Fibroblast of mammary gland (primary cell): ENCODE measurements around the gene GPC4.

Experiments
- DNase-seq: peaks from one replicate; pipeline ENCODE4 v3.0.0-alpha.2; 2010; ENCODE audit warnings: low read depth
- H3K4me3 ChIP-seq: 2 replicates; pipeline ENCODE4 v1.5.1; 2011; ENCODE audit warnings: low read depth, mild to moderate bottlenecking, low read length, moderate library complexity; ENCODE audit not compliant: control insufficient read depth
- CTCF ChIP-seq: conservative IDR thresholded peaks from 2 replicates; pipeline ENCODE4 v1.5.1; 2011; ENCODE audit warnings: low read depth, low read length, inconsistent platforms; ENCODE audit not compliant: control insufficient read depth, insufficient read depth

Gene GPC4

DNA sequence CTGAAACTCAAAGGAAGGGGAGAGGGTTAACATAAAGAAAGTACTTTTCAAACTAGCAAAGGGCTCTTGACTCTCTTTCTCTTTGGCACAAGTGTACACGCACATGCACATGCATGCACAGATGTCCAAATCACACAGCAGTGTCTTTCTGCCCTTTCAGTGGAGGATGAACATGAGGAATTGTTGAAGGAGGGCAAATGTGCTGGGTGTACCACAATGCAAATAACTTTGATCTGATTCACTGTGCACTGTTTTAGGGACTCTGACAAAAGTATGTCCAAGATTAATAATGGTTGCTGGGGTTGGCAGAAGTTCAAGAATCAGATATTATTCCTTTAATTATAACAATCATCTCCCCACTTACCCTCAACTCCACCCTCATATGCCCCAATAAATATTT is 93.8 kb downstream of the GPC4 start:
- no peak for TF ChIP-seq CTCF
- H3K4me3 ChIP-seq: no peak overlapping the region
- no peak for DNase-seq

DNA sequence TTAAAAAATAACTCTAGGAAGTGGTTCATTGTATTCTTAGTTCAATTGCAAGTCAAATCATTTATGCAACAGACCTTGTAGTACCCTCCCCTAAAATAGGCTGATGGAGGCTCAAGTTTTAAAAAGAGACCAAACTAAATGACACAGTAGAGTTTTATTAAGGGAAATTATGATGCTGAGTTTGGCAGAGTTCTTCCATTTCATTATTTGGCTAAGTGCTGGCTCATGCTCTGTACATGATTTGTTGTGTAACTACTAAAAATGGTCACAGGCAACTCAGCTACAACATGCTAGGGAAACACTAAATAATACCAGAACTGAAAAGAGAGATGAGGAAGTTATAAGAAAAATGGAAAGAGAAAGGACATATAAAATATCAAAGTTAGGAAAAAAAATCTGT is 101.0 kb downstream of the GPC4 start:
- DNase-seq: no peak
- no peak overlapping the region for H3K4me3 ChIP-seq
- TF ChIP-seq CTCF: no peak

- TF ChIP-seq CTCF: no peak
- H3K4me3 ChIP-seq: no peak overlapping the region
- no peak for DNase-seq
Observed at GRCh38 chrX:133308499-133308897, 106.8 kb downstream of the GPC4 start.

- no peak for DNase-seq
- TF ChIP-seq CTCF: peak; percentile 2
- H3K4me3 ChIP-seq: no peak overlapping the region
Observed at GRCh38 chrX:133307637-133308498, 107.4 kb downstream of the GPC4 start.

GRCh38 chrX:133307094-133307493 is 108.2 kb downstream of the GPC4 start:
- no peak overlapping the region for H3K4me3 ChIP-seq
- no peak for TF ChIP-seq CTCF
- no peak for DNase-seq

DNA sequence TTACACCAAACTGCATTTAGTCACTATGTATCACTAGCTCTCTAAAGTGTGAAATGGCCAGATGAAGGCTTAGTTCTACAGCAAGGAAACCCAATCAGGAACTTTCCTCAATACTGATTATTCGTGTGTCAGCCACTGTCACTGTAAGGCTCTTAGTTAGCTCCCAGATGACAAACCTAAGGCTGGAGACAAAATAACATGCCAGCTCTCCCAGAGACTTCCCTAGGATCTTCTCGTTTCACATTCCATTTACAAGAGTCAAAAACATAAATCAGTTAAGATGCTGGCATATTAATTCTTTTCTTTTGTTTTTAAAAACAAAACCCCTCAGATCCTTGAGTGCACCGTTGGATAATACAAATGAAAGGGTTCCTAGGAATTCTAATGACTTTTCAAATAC is 109.0 kb downstream of the GPC4 start:
- no peak for TF ChIP-seq CTCF
- DNase-seq: no peak
- H3K4me3 ChIP-seq: no peak overlapping the region
